Skeletal muscle tissue (tissue), 4 donors: ENCODE measurements around the gene TMEM126B. TPM values are rescaled to one million over a fixed set of nuclear protein-coding genes. Genes with fewer than 3 reads are reported as not detected.

ENCODE experiments used
- H3K27ac ChIP-seq: one replicate; pipeline ENCODE4 v1.7.0; 2013; ENCODE audit warnings: mild to moderate bottlenecking, low read depth, low read length, inconsistent platforms
- H3K27me3 ChIP-seq, 3 donors: one replicate each; pipeline ENCODE4 v1.7.0; 2013; ENCODE audit warnings: low read length in 3 of 3; ENCODE audit not compliant: control insufficient read depth in 3 of 3, insufficient read depth in 3 of 3
- H3K36me3 ChIP-seq, 3 donors: one replicate each; pipeline ENCODE4 v1.7.0; 2013; ENCODE audit warnings: low read length in 3 of 3; ENCODE audit not compliant: control insufficient read depth in 3 of 3, insufficient read depth in 3 of 3
- H3K4me1 ChIP-seq, 3 donors: one replicate each; pipeline ENCODE4 v1.7.0; 2013; ENCODE audit warnings: low read length in 3 of 3, mild to moderate bottlenecking in 3 of 3; ENCODE audit not compliant: control insufficient read depth in 3 of 3, insufficient read depth in 3 of 3
- H3K4me3 ChIP-seq, 3 donors: one replicate each; pipeline ENCODE4 v1.7.0; 2013; ENCODE audit warnings: low read length in 3 of 3
- H3K9ac ChIP-seq, 3 donors: one replicate each; pipeline ENCODE4 v1.7.0; 2013; ENCODE audit warnings: low read length in 3 of 3, mild to moderate bottlenecking in 3 of 3, moderate library complexity in 2 of 3, low read depth in 1 of 3
- H3K9me3 ChIP-seq, 3 donors: one replicate each; pipeline ENCODE4 v1.7.0; 2013; ENCODE audit warnings: low read length in 3 of 3; ENCODE audit not compliant: control insufficient read depth in 3 of 3
- total RNA-seq: library from RNA; depleted of rRNA; stranded (reverse); fragments of >200 nt; gene quantifications from one replicate; pipeline ENCODE4 v1.2.3, GENCODE V29; 2014
- donor health status: Osteomylitis.

Gene TMEM126B
- total RNA-seq, 1 donor from 2014 or later: 26.1 TPM

- H3K27me3 ChIP-seq: no peaks in the 10 kb centered on the region
- no peak overlapping the region for H3K4me3 ChIP-seq
- no peak overlapping the region for H3K27ac ChIP-seq
- peaks cover 11 to 28% (median 12%) of the 10 kb centered on the region in 3 donors for H3K4me1 ChIP-seq
- no peaks in the 10 kb centered on the region for H3K36me3 ChIP-seq
- no peak overlapping the region for H3K9ac ChIP-seq
- H3K9me3 ChIP-seq: no peaks in the 10 kb centered on the region
Observed at GRCh38 chr11:85680897-85681296, 52.5 kb downstream of the TMEM126B start.

GRCh38 chr11:85682330-85683305, 54.2 kb downstream of the TMEM126B start:
- Histone ChIP-seq H3K36me3 (no peaks in the 10 kb centered on the region), H3K9ac (peak overlapping the region; percentile 74 to 83 (median 82)), H3K27me3 (no peaks in the 10 kb centered on the region), H3K4me3 (peak overlapping the region; percentile 74 to 87 (median 85)), H3K27ac (no peak overlapping the region), H3K9me3 (no peaks in the 10 kb centered on the region), H3K4me1 (peaks cover 15 to 33% (median 16%) of the 10 kb centered on the region in 3 donors)

GRCh38 chr11:85685125-85685819, 56.9 kb downstream of the TMEM126B start:
- peaks cover 15 to 33% (median 16%) of the 10 kb centered on the region in 3 donors for H3K4me1 ChIP-seq
- no peaks in the 10 kb centered on the region for H3K36me3 ChIP-seq
- H3K9ac ChIP-seq: peak overlapping the region; percentile 51 to 72 (median 66)
- peak overlapping the region; percentile 71 for H3K27ac ChIP-seq
- peak overlapping the region; percentile 65 to 81 (median 80) for H3K4me3 ChIP-seq
- H3K9me3 ChIP-seq: no peaks in the 10 kb centered on the region
- H3K27me3 ChIP-seq: no peaks in the 10 kb centered on the region

- H3K9me3 ChIP-seq: no peaks in the 10 kb centered on the region
- no peaks in the 10 kb centered on the region for H3K36me3 ChIP-seq
- H3K4me1 ChIP-seq: peaks cover 15 to 33% (median 16%) of the 10 kb centered on the region in 3 donors
- peak within 1 kb of the TSS; percentile 71 for H3K27ac ChIP-seq
- no peaks in the 10 kb centered on the region for H3K27me3 ChIP-seq
- H3K9ac ChIP-seq: peak within 1 kb of the TSS; percentile 51 to 72 (median 66)
- peak within 1 kb of the TSS; percentile 65 to 81 (median 80) for H3K4me3 ChIP-seq
Observed at GRCh38 chr11:85685820-85686459, 57.5 kb downstream of the TMEM126B start, which contains the start of gene CCDC89. TSS of gene CCDC89 (minus strand) at chr11:85686195. CDS start at chr11:85686130, 65 bp downstream.

Other genes starting within 250 kb of the TMEM126B start
- gene DLG2, start 1.2 kb upstream of the TMEM126B start, total RNA-seq: 18.3 TPM
- 35.5 TPM for gene TMEM126A, start 19.4 kb downstream of the TMEM126B start, total RNA-seq
- gene CREBZF, start 36.5 kb downstream of the TMEM126B start, total RNA-seq: 28.7 TPM
- 1.0 TPM for gene CCDC89, start 57.6 kb downstream of the TMEM126B start, total RNA-seq
- 51.1 TPM for gene SYTL2, start 182.5 kb downstream of the TMEM126B start, total RNA-seq
- not detected for gene CCDC83, start 226.8 kb downstream of the TMEM126B start, total RNA-seq